ENCODE data around the gene SLC25A23.

DNA sequence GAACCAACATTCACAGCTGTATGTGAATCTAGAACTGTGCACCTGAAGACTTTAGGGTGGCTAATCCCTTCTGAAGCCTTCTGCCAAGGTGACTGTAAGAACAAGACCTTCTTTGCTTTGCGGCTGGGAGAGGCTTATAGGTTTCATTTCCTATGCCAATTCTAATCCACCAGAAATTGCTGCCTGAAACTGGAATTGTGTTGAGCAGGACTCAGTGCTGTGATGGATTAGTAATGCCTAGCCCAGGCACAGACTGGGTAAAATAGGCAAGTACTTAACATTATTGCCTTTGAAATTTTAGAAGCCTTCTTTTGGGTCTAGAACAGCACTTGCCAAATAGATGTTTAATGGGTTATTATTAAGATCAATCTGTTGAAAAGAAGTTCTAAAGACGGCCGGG, 11.5 kb downstream of the SLC25A23 start:
- TF ChIP-seq POLR2A (IDR thresholded peaks at IDR 0.05) (no peak), CTCF (IDR thresholded peaks at IDR 0.05) (no peak)
